CD4-positive, alpha-beta memory T cell (primary cell): ENCODE results near the gene VSIG10L2. TPM values are rescaled to one million over a fixed set of nuclear protein-coding genes. Genes with fewer than 3 reads are reported as not detected.

Source experiments
- CTCF ChIA-PET: fragments of 350-600 bp; sonication (Branson Sonifier 250); formaldehyde crosslinking; loops from one replicate; lab custom pipeline; 2021; ENCODE audit warnings: inconsistent platforms; ENCODE audit not compliant: partially characterized antibody; lab: Charles Lee
- POLR2A ChIA-PET: fragments of 350-600 bp; sonication (Branson Sonifier 250); formaldehyde crosslinking; loops from one replicate; lab custom pipeline; 2021; ENCODE audit not compliant: partially characterized antibody; lab: Charles Lee
- DNase-seq, 5 donors: peaks; one replicate each; pipeline versions ENCODE4 v3.0.0 to v3.0.0-alpha.2; 2020 to 2022; ENCODE audit warnings: mixed read lengths in 1 of 5
- H3K27ac ChIP-seq: one replicate; pipeline ENCODE4 v1.7.0; 2013; ENCODE audit warnings: low read depth, low read length
- H3K27me3 ChIP-seq: 2 replicates; pipeline ENCODE4 v1.7.0; 2013; ENCODE audit warnings: mild to moderate bottlenecking, low read length, moderate library complexity; ENCODE audit not compliant: insufficient read depth
- H3K36me3 ChIP-seq: 2 replicates; pipeline ENCODE4 v1.7.0; 2013; ENCODE audit warnings: mild to moderate bottlenecking, low read length, moderate library complexity; ENCODE audit not compliant: insufficient read depth
- H3K4me1 ChIP-seq: 2 replicates; pipeline ENCODE4 v1.7.0; 2013; ENCODE audit warnings: mild to moderate bottlenecking, low read length, moderate library complexity; ENCODE audit not compliant: insufficient read depth
- H3K4me3 ChIP-seq, 2 donors: one replicate each; pipeline ENCODE4 v1.7.0; 2013; ENCODE audit warnings: low read length in 2 of 2, mild to moderate bottlenecking in 1 of 2
- H3K9me3 ChIP-seq, 2 donors: one replicate each; pipeline ENCODE4 v1.7.0; 2013; ENCODE audit warnings: low read length in 2 of 2, control low read depth in 1 of 2; ENCODE audit not compliant: control insufficient read depth in 1 of 2
- H3K27ac Mint-ChIP-seq, 7 donors: one replicate each; pipeline ENCODE4 v1.8.0; 2020 to 2021; ENCODE audit warnings: mixed read lengths in 7 of 7, mild to moderate bottlenecking in 6 of 7, inconsistent platforms in 3 of 7, moderate library complexity in 3 of 7
- H3K27me3 Mint-ChIP-seq, 2 donors: one replicate each; pipeline ENCODE4 v1.8.0; 2020 to 2021; ENCODE audit warnings: mixed read lengths in 2 of 2
- H3K36me3 Mint-ChIP-seq, 2 donors: one replicate each; pipeline ENCODE4 v1.8.0; 2020 to 2021; ENCODE audit warnings: mixed read lengths in 2 of 2, inconsistent platforms in 1 of 2, mild to moderate bottlenecking in 1 of 2
- H3K4me1 Mint-ChIP-seq, 4 donors: one replicate each; pipeline ENCODE4 v1.8.0; 2020 to 2021; ENCODE audit warnings: mixed read lengths in 4 of 4, mild to moderate bottlenecking in 1 of 4
- H3K4me3 Mint-ChIP-seq, 8 donors: one replicate each; pipeline ENCODE4 v1.8.0; 2020 to 2021; ENCODE audit warnings: mixed read lengths in 8 of 8, mild to moderate bottlenecking in 7 of 8, moderate library complexity in 6 of 8, inconsistent platforms in 3 of 8
- H3K9me3 Mint-ChIP-seq, 8 donors: one replicate each; pipeline ENCODE4 v1.8.0; 2020 to 2021; ENCODE audit warnings: mixed read lengths in 8 of 8, mild to moderate bottlenecking in 5 of 8, inconsistent platforms in 3 of 8, moderate library complexity in 1 of 8
- intact Hi-C: fragments of 100-400 bp; cut with micrococcal nuclease; formaldehyde crosslinking; loops from one replicate; pipeline ENCODE4 v1.15.1; 2023
- polyA plus RNA-seq, 2 donors: library from polyadenylated mRNA; unstranded; fragments of 300-500 nt; fragmentation: Illumina TruSeq; gene quantifications; one replicate each; pipeline ENCODE4 v1.2.3, GENCODE V29; 2021
- total RNA-seq, 2 experiments: library from RNA; stranded (reverse); gene quantifications; one replicate each; pipeline ENCODE4 v1.2.3, GENCODE V29; 2021

Gene VSIG10L2
- not detected for total RNA-seq
- not detected for polyA plus RNA-seq

DNA sequence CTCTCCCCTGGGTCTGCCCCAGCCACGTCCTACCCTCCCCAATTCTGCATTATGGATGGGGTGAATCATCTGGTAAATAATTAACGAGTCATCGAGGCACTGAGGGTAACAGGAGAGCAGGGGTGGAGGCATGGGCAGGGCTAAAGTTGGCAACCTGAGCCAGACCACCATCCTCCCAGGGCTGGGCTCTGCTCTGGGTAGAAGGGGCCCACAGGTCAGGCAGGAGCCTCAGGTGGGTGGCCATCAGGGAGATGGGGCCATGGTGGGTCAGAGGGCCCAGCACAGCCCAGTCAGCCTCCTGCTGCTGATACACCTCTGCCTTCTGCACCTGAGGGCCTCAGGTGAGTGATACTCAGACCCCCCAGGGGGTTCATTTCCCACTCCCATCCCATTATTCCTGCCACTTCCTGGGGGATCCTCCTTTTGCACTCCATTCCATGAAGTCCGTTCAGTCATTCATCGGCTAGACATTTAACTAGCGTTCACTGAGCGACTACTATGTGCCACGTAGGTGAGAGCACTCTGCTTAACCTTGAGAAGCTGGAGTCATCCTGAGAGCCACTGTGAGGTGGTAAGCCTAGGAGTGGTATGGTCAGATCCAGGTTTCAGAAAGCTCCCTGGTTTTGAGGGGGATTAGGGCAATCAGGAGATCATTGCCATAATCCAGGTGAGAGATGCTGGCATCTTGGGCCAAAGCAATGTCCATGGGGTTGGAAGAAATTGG, at the start of gene VSIG10L2:
VSIG10L2 (plus strand) TSS at position 248 of the 724 bp plus-strand sequence; CDS start at position 260, 12 bp downstream.
- no peak within 1 kb of the TSS for H3K4me3 Mint-ChIP-seq
- no peak within 1 kb of the TSS for H3K27ac Mint-ChIP-seq
- ChIA-PET CTCF (interaction anchor here (2.2 kb wide), 1 partner anchor 248 kb away, joined by 9 read pairs; no protein-coding TSS in a partner anchor), POLR2A (no interaction called here)
- H3K27me3 ChIP-seq = no peaks in the 10 kb centered on the region
- H3K4me1 ChIP-seq = peaks cover 5% of the 10 kb centered on the region
- peaks cover 4 to 10% (median 6%) of the 10 kb centered on the region in 4 donors for H3K4me1 Mint-ChIP-seq
- H3K9me3 ChIP-seq = no peaks in the 10 kb centered on the region
- H3K9me3 Mint-ChIP-seq = no peaks in the 10 kb centered on the region
- H3K27me3 Mint-ChIP-seq = peaks cover 0 to 3% of the 10 kb centered on the region in 2 donors
- H3K36me3 ChIP-seq = no peaks in the 10 kb centered on the region
- H3K36me3 Mint-ChIP-seq = no peaks in the 10 kb centered on the region
- intact Hi-C loops = no loop called here
- DNase-seq = no peak
- H3K4me3 ChIP-seq = no peak within 1 kb of the TSS
- no peak within 1 kb of the TSS for H3K27ac ChIP-seq

DNA sequence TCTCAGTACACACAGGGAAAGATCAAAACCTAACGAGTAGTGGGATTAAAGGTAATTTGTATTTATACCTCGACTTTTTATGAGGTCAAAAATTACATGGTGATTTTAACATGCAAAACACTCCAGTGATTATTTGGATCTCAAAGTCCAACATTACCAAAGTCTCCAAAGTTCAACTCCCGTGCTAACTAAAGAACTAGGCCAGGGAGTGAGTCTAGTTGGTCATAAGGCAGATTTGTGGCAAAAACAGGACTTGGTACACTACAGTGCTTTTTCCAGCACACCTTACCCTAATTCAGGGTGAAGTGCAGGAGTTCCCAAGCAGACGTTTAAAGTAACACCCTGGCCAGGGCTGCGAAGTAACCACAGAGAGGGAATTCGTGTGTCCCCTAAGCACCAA, 44.0 kb upstream of the VSIG10L2 start:
- Mint-ChIP-seq H3K4me3 (peak overlapping the region; percentile 62 to 94 (median 74)), H3K27ac (peak overlapping the region in 6 of 7 donors; percentile 3 to 71 (median 47)), H3K9me3 (peaks cover 0 to 3% (median 0%) of the 10 kb centered on the region in 8 donors), H3K27me3 (peaks cover 18 to 19% of the 10 kb centered on the region in 2 donors), H3K36me3 (peaks cover 6 to 28% of the 10 kb centered on the region in 2 donors), H3K4me1 (peaks cover 26 to 51% (median 42%) of the 10 kb centered on the region in 4 donors)
- POLR2A ChIA-PET = no interaction called here
- peaks cover 12% of the 10 kb centered on the region for H3K27me3 ChIP-seq
- H3K36me3 ChIP-seq = peaks cover 13% of the 10 kb centered on the region
- no peak for DNase-seq
- peaks cover 18% of the 10 kb centered on the region for H3K4me1 ChIP-seq
- H3K9me3 ChIP-seq = no peaks in the 10 kb centered on the region
- CTCF ChIA-PET = no interaction called here
- intact Hi-C loops = loop anchor here (5.0 kb wide), 1 partner anchor 950 kb away; the partner anchor contains the start of gene CCDC15
- H3K27ac ChIP-seq = no peak overlapping the region
- H3K4me3 ChIP-seq = no peak overlapping the region

DNA sequence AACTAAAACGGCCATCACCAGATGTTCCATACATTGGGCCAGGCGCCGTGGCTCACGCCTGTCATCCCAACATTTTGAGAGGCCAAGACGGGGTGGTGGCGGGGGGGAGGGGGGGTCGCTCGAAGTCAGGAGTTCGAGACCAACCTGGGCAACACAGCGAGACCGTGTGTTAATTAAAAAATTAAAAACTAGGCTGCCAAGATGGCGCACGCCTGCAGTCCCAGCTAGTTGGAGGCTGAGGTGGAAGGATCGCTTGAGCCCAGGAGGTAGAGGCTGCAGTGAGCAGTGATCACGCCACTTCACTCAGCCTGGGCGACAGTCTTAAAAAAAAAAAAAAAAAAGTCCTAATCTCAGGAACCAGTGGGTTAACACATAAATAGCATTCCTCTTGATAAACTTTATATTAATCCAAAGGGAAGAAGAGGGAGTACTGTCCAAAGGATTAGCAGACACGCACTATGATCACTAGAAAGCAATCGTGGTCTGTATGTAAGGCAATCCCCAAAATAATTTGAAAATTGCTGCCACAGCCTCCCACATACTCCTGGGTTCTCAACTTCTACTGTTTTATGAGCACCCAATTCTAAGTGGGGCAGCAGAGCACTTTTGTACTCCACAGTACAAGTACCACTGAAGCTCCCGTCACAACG, 43.4 kb upstream of the VSIG10L2 start:
- peaks cover 19% of the 10 kb centered on the region in 2 donors for H3K27me3 Mint-ChIP-seq
- peaks cover 0 to 3% (median 0%) of the 10 kb centered on the region in 8 donors for H3K9me3 Mint-ChIP-seq
- peaks cover 18% of the 10 kb centered on the region for H3K4me1 ChIP-seq
- peak overlapping the region; percentile 45 to 58 for H3K4me3 ChIP-seq
- H3K4me3 Mint-ChIP-seq = peak overlapping the region; percentile 92 to 97 (median 95)
- H3K4me1 Mint-ChIP-seq = peaks cover 25 to 49% (median 39%) of the 10 kb centered on the region in 4 donors
- POLR2A ChIA-PET = interaction anchor here (0.9 to 2.2 kb wide), 9 partner anchors 11 to 401 kb away, joined by 3 to 52 read pairs (median 6); partner anchors contain the start of genes DCPS, FAM118B, FOXRED1 and HYLS1
- peaks cover 12% of the 10 kb centered on the region for H3K27me3 ChIP-seq
- DNase-seq = no peak
- H3K36me3 Mint-ChIP-seq = peaks cover 6 to 28% of the 10 kb centered on the region in 2 donors
- CTCF ChIA-PET = interaction anchor here (0.9 to 1.6 kb wide), 6 partner anchors 15 to 578 kb away, joined by 3 to 11 read pairs (median 4); partner anchors contain the start of genes CHEK1 and HYLS1
- H3K27ac Mint-ChIP-seq = peak overlapping the region; percentile 88 to 96 (median 92)
- H3K9me3 ChIP-seq = no peaks in the 10 kb centered on the region
- peaks cover 13% of the 10 kb centered on the region for H3K36me3 ChIP-seq
- peak overlapping the region; percentile 81 for H3K27ac ChIP-seq
- intact Hi-C loops = loop anchor here (5.0 kb wide), 1 partner anchor 950 kb away; the partner anchor contains the start of gene CCDC15

DNA sequence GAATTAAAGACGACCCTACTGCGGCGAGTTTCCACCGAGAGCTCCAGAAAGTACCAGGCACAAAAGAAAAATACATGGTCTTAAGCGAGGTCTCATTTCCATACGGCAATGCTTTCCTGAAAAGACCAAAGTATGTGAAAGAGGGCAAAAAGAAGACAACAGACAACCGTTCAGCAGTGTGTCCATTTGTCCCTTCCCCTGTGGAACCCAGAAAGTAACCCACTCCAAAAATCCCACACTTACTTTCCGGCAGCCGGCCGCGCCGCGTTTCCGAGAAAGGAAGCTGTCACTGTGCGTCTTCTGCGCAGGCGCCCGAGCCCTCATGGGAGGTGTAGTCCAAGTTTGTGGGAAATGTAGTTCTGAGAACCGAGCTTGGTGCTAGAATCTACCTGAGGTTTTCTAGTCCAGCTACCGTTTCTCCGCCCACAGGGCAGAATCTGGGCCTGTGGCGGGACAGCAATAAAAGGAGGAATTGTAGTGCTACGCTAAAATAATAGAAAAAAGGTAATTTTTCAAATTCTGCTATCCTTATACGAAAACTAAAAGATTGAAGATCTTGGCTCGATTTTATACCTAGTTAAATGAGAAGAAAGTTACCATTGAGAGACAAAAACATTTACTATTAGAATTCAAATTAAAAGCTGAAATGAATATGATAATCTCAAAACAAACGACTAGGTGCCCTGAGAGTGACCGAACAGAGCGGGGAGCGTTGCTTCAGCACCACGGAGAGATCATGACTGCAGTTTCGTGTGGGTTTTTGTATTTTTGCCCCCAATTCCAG, 42.7 kb upstream of the VSIG10L2 start, which contains the start of gene PUS3:
PUS3 (minus strand) TSS at position 280 of the 784 bp plus-strand sequence. CDS start 6,922 bp downstream, outside the sequence.
- peaks cover 12% of the 10 kb centered on the region for H3K27me3 ChIP-seq
- Mint-ChIP-seq H3K36me3 (peaks cover 6 to 22% of the 10 kb centered on the region in 2 donors), H3K9me3 (peaks cover 0 to 3% (median 0%) of the 10 kb centered on the region in 8 donors), H3K4me1 (peaks cover 20 to 49% (median 37%) of the 10 kb centered on the region in 4 donors), H3K27ac (peak within 1 kb of the TSS; percentile 88 to 96 (median 92)), H3K27me3 (peaks cover 19 to 22% of the 10 kb centered on the region in 2 donors), H3K4me3 (peak within 1 kb of the TSS; percentile 92 to 97 (median 95))
- H3K4me1 ChIP-seq = peaks cover 18% of the 10 kb centered on the region
- H3K4me3 ChIP-seq = peak within 1 kb of the TSS; percentile 45 to 58
- ChIA-PET POLR2A (interaction anchor here (0.7 to 2.2 kb wide), 12 partner anchors 10 to 401 kb away, joined by 3 to 52 read pairs (median 6); partner anchors contain the start of genes CDON, CHEK1, DCPS and FAM118B), CTCF (interaction anchor here (0.7 to 1.6 kb wide), 8 partner anchors 15 to 577 kb away, joined by 3 to 11 read pairs (median 3); partner anchors contain the start of genes CHEK1 and HYLS1)
- peaks cover 13% of the 10 kb centered on the region for H3K36me3 ChIP-seq
- H3K27ac ChIP-seq = peak within 1 kb of the TSS; percentile 81
- intact Hi-C loops = loop anchor here (1.0 to 5.0 kb wide), 4 partner anchors 16 to 951 kb away; partner anchors contain the start of genes CCDC15, CDON, HYLS1 and STT3A
- H3K9me3 ChIP-seq = no peaks in the 10 kb centered on the region
- peak; percentile 83 to 88 (median 84) for DNase-seq

DNA sequence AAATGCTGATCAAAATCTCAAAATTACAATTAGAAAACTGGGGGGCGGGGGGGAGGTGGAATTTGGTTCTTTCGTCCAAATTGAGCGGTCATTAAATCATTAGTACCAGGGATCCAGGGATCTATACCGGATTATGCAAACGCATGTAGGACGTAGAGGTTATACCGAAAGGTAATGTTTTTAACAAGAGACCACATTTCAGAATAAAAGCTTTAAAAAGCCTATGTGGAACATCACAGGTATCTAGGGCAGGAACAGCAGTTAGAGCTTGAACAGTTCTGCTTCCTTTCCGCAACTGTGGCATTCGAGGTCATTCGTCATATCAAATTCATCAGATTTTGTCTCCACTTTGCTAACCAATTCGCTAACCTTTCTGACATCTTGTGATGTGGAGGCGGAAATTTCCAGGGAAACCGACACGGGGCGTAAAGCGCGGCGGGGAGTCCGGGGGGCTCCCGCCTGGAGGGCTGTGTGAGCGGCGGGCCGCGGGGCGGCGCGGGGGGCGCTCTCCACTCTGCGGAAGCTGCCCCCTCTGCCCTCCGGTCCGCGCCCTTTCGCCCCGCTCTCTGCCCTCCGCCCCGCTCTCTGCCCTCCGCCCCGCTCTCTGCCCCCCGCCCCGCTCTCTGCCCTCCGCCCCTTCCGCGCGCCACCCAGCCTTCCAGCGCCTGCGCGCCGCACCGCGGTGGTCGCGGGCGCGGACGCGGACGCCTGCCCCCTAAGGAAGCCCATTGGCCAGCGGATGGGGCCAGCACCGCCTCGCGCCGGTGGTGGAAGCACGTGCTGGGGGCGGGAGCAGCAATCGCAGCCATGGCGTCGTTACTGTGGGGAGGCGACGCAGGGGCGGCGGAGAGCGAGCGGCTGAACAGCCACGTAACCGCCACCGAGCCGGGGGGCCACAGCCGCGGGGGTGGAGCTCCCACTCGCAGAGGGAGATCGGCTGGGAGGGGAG, 41.9 kb upstream of the VSIG10L2 start, which contains the start of gene DDX25:
DDX25 (plus strand) TSS at position 798 of the 949 bp plus-strand sequence; CDS start at position 808, 10 bp downstream.
- DNase-seq = peak; percentile 13 to 40 (median 26)
- H3K27ac ChIP-seq = no peak within 1 kb of the TSS
- H3K4me3 ChIP-seq = peak within 1 kb of the TSS; percentile 45 to 58
- H3K36me3 ChIP-seq = peaks cover 13% of the 10 kb centered on the region
- Mint-ChIP-seq H3K27ac (peak within 1 kb of the TSS in 6 of 7 donors; percentile 47 to 96 (median 80)), H3K9me3 (peaks cover 0 to 3% (median 0%) of the 10 kb centered on the region in 8 donors), H3K27me3 (peaks cover 20 to 26% of the 10 kb centered on the region in 2 donors), H3K4me3 (peak within 1 kb of the TSS; percentile 92 to 97 (median 95)), H3K36me3 (peaks cover 6 to 19% of the 10 kb centered on the region in 2 donors), H3K4me1 (peaks cover 20 to 49% (median 37%) of the 10 kb centered on the region in 4 donors)
- H3K9me3 ChIP-seq = no peaks in the 10 kb centered on the region
- ChIA-PET POLR2A (interaction anchor here (0.7 to 2.2 kb wide), 10 partner anchors 14 to 400 kb away, joined by 3 to 52 read pairs (median 6); partner anchors contain the start of genes CHEK1, DCPS, FAM118B and FOXRED1), CTCF (interaction anchor here (0.7 to 1.6 kb wide), 6 partner anchors 16 to 576 kb away, joined by 3 to 11 read pairs (median 3); partner anchors contain the start of genes CHEK1 and HYLS1)
- peaks cover 12% of the 10 kb centered on the region for H3K27me3 ChIP-seq
- intact Hi-C loops = loop anchor here (1.0 to 5.0 kb wide), 4 partner anchors 17 to 952 kb away; partner anchors contain the start of genes CCDC15, CDON, HYLS1 and STT3A
- H3K4me1 ChIP-seq = peaks cover 18% of the 10 kb centered on the region
